Neuronal stem cell (in vitro differentiated cells): ENCODE measurements around the gene PNPLA2.

Source experiments
- DNase-seq: peaks from one replicate; pipeline ENCODE4 v3.0.0-alpha.2; 2013; ENCODE audit warnings: low spot score
- H2AFZ ChIP-seq: one replicate; pipeline ENCODE4 v1.6.1; 2013; ENCODE audit warnings: mild to moderate bottlenecking, low read length, inconsistent platforms
- H2AK5ac ChIP-seq: 2 replicates; pipeline ENCODE4 v1.6.1; 2013; ENCODE audit warnings: low read depth, mild to moderate bottlenecking, inconsistent platforms, low read length, moderate library complexity, mixed read lengths
- H2BK120ac ChIP-seq: 2 replicates; pipeline ENCODE4 v1.6.1; 2013; ENCODE audit warnings: low read depth, mild to moderate bottlenecking, inconsistent platforms, low read length, moderate library complexity, mixed read lengths
- H2BK12ac ChIP-seq: one replicate; pipeline ENCODE4 v1.6.1; 2013; ENCODE audit warnings: low read length, inconsistent platforms
- H2BK15ac ChIP-seq: 2 replicates; pipeline ENCODE4 v1.6.1; 2013; ENCODE audit warnings: mild to moderate bottlenecking, low read length, inconsistent platforms, mixed read lengths
- H2BK5ac ChIP-seq: one replicate; pipeline ENCODE4 v1.6.1; 2013; ENCODE audit warnings: inconsistent platforms, mild to moderate bottlenecking, low read length, moderate library complexity
- H3K14ac ChIP-seq: one replicate; pipeline ENCODE4 v1.6.1; 2013; ENCODE audit warnings: low read length, inconsistent platforms
- H3K18ac ChIP-seq: 2 replicates; pipeline ENCODE4 v1.6.1; 2013; ENCODE audit warnings: low read length, inconsistent platforms
- H3K23ac ChIP-seq: 2 replicates; pipeline ENCODE4 v1.6.1; 2013; ENCODE audit warnings: low read depth, mild to moderate bottlenecking, mixed read lengths, low read length, inconsistent platforms; ENCODE audit not compliant: poor library complexity
- H3K27ac ChIP-seq: replicated peaks from 3 replicates; pipeline ENCODE4 v1.5.1; 2013; ENCODE audit warnings: low read length, inconsistent platforms
- H3K27me3 ChIP-seq, 3 experiments: 2 replicates each; pipeline ENCODE4 v1.6.1; 2013; ENCODE audit warnings: low read length in 3 of 3, mild to moderate bottlenecking in 2 of 3, inconsistent platforms in 1 of 3, low read depth in 1 of 3, mixed read lengths in 1 of 3, moderate library complexity in 1 of 3; ENCODE audit not compliant: control insufficient read depth in 3 of 3, insufficient read depth in 3 of 3
- H3K36me3 ChIP-seq, 2 donors: replicated peaks in 1 of 2; 2 replicates each; pipeline ENCODE4 v1.6.1; 2013; ENCODE audit warnings: low read length in 2 of 2; ENCODE audit not compliant: control insufficient read depth in 2 of 2, insufficient read depth in 2 of 2
- H3K4ac ChIP-seq: 2 replicates; pipeline ENCODE4 v1.6.1; 2013; ENCODE audit warnings: inconsistent platforms, mild to moderate bottlenecking, low read length, moderate library complexity
- H3K4me1 ChIP-seq, 2 donors: 1 replicate in 1 of 2; 2 replicates in 1 of 2; pipeline ENCODE4 v1.6.1; 2013; ENCODE audit warnings: low read length in 2 of 2, low read depth in 1 of 2; ENCODE audit not compliant: control insufficient read depth in 2 of 2, insufficient read depth in 1 of 2
- H3K4me2 ChIP-seq: one replicate; pipeline ENCODE4 v1.6.1; 2013; ENCODE audit warnings: mild to moderate bottlenecking, low read length, inconsistent platforms; ENCODE audit not compliant: insufficient read depth, poor library complexity, severe bottlenecking
- H3K4me3 ChIP-seq, 2 donors: 2 replicates each; pipeline ENCODE4 v1.5.1; 2013; ENCODE audit warnings: low read length in 2 of 2, mild to moderate bottlenecking in 2 of 2, inconsistent platforms in 1 of 2, moderate library complexity in 1 of 2
- H3K79me1 ChIP-seq: one replicate; pipeline ENCODE4 v1.6.1; 2013; ENCODE audit warnings: low read depth, mild to moderate bottlenecking, inconsistent platforms, low read length, moderate library complexity
- H3K9ac ChIP-seq: one replicate; pipeline ENCODE4 v1.6.1; 2013; ENCODE audit warnings: mild to moderate bottlenecking, low read depth, low read length, inconsistent platforms; ENCODE audit not compliant: poor library complexity
- H3K9me3 ChIP-seq, 2 donors: replicated peaks in 1 of 2; 2 replicates each; pipeline versions ENCODE3 to v1.6.1; 2013; ENCODE audit warnings: low read length in 2 of 2, mild to moderate bottlenecking in 2 of 2, inconsistent platforms in 1 of 2, low read depth in 1 of 2, mixed read lengths in 1 of 2, moderate library complexity in 1 of 2; ENCODE audit not compliant: control insufficient read depth in 2 of 2, insufficient read depth in 1 of 2
- H4K8ac ChIP-seq: one replicate; pipeline ENCODE4 v1.6.1; 2013; ENCODE audit warnings: low read depth, mild to moderate bottlenecking, inconsistent platforms, low read length, moderate library complexity
- H4K91ac ChIP-seq: one replicate; pipeline ENCODE4 v1.6.1; 2013; ENCODE audit warnings: low read length, low read depth, mild to moderate bottlenecking, inconsistent platforms; ENCODE audit not compliant: poor library complexity
- WGBS, 2 donors: extraction: QIAGEN DNeasy Blood & Tissue Kit; methylation state at CpG; one replicate each; pipeline ENCODE4 v1.1.7; 2013; ENCODE audit warnings: missing lambda C conversion rate in 2 of 2, mixed read lengths in 1 of 2; ENCODE audit not compliant: insufficient read length in 2 of 2, insufficient replicate concordance in 1 of 2; ENCODE audit errors: extremely low coverage in 2 of 2; 5-methylcytosine and 5-hydroxymethylcytosine counted together

PNPLA2 gene

DNA sequence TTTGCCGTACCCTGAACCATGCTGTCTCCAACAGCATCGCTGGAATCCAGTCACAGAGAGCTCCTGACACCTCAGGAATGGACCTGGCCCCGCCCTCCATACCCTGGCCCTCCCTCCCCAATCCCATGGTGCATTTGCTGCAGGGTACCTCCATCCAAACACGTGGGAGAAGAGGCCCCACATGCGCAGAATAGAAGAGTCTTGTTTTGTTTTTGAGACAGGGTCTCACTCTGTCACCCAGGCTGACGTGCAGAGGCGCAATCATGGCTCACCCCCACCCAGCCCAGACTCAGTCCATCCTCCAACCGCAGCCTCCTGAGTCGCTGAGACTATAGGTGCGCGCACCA lies 2.3 kb upstream of the PNPLA2 start:
- H3K14ac ChIP-seq: no peak overlapping the region
- DNase-seq: no peak

DNA sequence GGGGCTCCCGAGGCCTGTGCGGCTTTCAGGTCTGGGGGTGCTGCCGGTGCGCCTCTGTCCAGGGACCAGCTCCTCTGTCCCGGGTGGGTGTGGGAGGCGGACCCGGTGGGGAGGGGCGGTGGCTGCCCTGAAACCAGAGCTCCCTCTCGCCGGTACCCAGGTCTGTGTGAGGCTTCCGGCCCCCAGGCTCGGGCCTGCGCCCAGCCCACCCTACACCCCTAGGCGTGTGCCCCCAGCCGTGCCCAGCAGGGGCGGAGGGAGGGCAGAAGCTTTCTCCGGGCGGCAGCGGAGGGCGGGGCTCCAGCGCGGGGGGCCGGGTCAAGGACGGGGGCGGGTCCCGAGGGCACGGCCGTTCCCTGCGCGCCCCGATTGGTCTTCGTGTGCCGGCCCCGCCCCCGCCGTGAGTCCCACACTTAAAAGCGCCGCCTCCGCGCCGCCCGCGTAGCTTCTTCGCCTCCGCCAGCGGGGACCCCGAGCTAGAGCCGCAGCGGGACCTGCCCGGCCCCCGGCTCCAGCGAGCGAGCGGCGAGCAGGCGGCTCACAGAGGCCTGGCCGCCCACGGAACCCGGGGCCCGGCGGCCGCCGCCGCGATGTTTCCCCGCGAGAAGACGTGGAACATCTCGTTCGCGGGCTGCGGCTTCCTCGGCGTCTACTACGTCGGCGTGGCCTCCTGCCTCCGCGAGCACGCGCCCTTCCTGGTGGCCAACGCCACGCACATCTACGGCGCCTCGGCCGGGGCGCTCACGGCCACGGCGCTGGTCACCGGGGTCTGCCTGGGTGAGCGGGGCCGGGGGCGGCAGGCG lies 616 bp downstream of the PNPLA2 start:
- H4K91ac ChIP-seq: no peak overlapping the region
- H3K4me3 ChIP-seq: peak overlapping the region; percentile 92 to 99
- no CpG with 5 or more reads among the region's 96 CpGs for WGBS, 2 donors
- H2BK12ac ChIP-seq: peak overlapping the region; percentile 60
- no peaks in the 10 kb centered on the region for H3K27me3 ChIP-seq
- H3K79me1 ChIP-seq: peaks cover 5% of the 10 kb centered on the region
- peaks cover 0 to 33% of the 10 kb centered on the region in 2 donors for H3K36me3 ChIP-seq
- peaks cover 0 to 2% of the 10 kb centered on the region in 2 donors for H3K9me3 ChIP-seq
- H3K23ac ChIP-seq: peak overlapping the region; percentile 98
- peaks cover 12 to 15% of the 10 kb centered on the region in 2 donors for H3K4me1 ChIP-seq
- peak overlapping the region; percentile 67 for H3K27ac ChIP-seq
- H3K4ac ChIP-seq: peak overlapping the region; percentile 37
- peak overlapping the region; percentile 99 for H3K18ac ChIP-seq
- no peak overlapping the region for H2BK120ac ChIP-seq
- DNase-seq: peak; percentile 87
- H2AK5ac ChIP-seq: peak overlapping the region; percentile 100
- H2BK5ac ChIP-seq: peak overlapping the region; percentile 87
- peak overlapping the region; percentile 94 for H2AFZ ChIP-seq
- peak overlapping the region; percentile 83 for H3K4me2 ChIP-seq
- peak overlapping the region; percentile 95 for H3K9ac ChIP-seq
- peak overlapping the region; percentile 96 for H2BK15ac ChIP-seq
- no peak overlapping the region for H4K8ac ChIP-seq
- H3K14ac ChIP-seq: peak overlapping the region; percentile 94

More for the DNA sequence above, 2.3 kb upstream of the PNPLA2 start:
- Histone ChIP-seq H3K36me3 (peaks cover 25 to 36% of the 10 kb centered on the region in 2 donors), H3K4ac (no peak overlapping the region), H2BK15ac (no peak overlapping the region), H3K4me2 (no peak overlapping the region), H4K8ac (no peak overlapping the region), H2BK12ac (no peak overlapping the region), H2BK120ac (no peak overlapping the region), H3K27ac (no peak overlapping the region), H3K23ac (no peak overlapping the region), H2BK5ac (no peak overlapping the region), H2AFZ (no peak overlapping the region), H3K27me3 (no peaks in the 10 kb centered on the region), H2AK5ac (peak overlapping the region; percentile 10), H3K4me3 (no peak overlapping the region), H3K9me3 (peaks cover 0 to 2% of the 10 kb centered on the region in 2 donors), H3K79me1 (peaks cover 11% of the 10 kb centered on the region), H3K4me1 (peaks cover 12 to 15% of the 10 kb centered on the region in 2 donors), H3K9ac (no peak overlapping the region), H4K91ac (no peak overlapping the region), H3K18ac (no peak overlapping the region)
- WGBS, 2 donors: no CpG with 5 or more reads among the region's 11 CpGs

DNA sequence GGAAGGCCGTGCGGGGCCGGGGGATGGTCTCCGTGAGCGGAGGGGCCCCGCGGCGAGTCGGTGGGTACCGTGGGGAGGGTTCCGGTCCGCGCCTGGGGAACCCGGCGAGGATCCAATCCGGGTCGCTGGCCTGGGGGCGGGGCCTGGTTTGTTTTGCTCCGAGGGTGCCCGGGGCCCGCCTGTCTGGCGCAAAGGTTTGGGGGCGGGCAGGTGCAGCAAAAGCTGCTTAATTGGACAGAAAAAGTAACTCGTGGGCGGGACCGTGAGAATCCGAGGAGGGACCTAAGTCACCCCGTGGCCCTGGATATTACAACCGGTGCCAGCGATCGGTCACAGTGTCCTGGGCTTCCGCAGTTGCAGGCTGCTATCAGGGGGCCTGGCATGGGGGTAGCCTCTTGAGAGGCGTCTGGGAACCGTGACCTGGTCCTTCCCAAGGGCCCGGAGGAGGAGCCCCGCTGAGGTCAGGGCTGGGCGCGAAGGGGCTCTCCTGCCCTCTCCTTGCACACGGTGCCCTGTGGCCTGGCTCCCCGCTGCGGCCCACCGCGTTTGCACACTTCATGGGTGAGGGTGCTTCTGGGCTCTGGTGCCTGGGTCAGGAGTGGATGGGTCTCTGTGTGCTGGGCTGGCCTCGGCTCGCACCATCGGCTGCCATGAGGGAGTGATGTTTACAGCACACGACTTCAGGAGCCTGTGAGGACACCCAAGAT lies 1.4 kb downstream of the PNPLA2 start:
- peaks cover 6% of the 10 kb centered on the region for H3K79me1 ChIP-seq
- H3K36me3 ChIP-seq: peaks cover 0 to 35% of the 10 kb centered on the region in 2 donors
- H2AK5ac ChIP-seq: peak overlapping the region; percentile 94
- H3K9ac ChIP-seq: peak overlapping the region; percentile 95
- H3K4ac ChIP-seq: peak overlapping the region; percentile 77
- H2BK120ac ChIP-seq: no peak overlapping the region
- H3K23ac ChIP-seq: peak overlapping the region; percentile 98
- H3K4me3 ChIP-seq: peak overlapping the region; percentile 92 to 99
- H2BK12ac ChIP-seq: peak overlapping the region; percentile 30
- no peaks in the 10 kb centered on the region for H3K27me3 ChIP-seq
- peak overlapping the region; percentile 83 for H3K4me2 ChIP-seq
- H3K4me1 ChIP-seq: peaks cover 12 to 15% of the 10 kb centered on the region in 2 donors
- H3K9me3 ChIP-seq: peaks cover 0 to 2% of the 10 kb centered on the region in 2 donors
- peak overlapping the region; percentile 94 for H2AFZ ChIP-seq
- no peak overlapping the region for H2BK5ac ChIP-seq
- H3K18ac ChIP-seq: peak overlapping the region; percentile 99
- H2BK15ac ChIP-seq: peak overlapping the region; percentile 91
- peak overlapping the region; percentile 47 for H3K14ac ChIP-seq
- no peak for DNase-seq
- no peak overlapping the region for H4K8ac ChIP-seq
- no peak overlapping the region for H3K27ac ChIP-seq
- WGBS, 2 donors: no CpG with 5 or more reads among the region's 47 CpGs
- H4K91ac ChIP-seq: no peak overlapping the region
